Stimulated activated CD4-positive, alpha-beta T cell treated with anti-CD3 and anti-CD28 coated beads, Interleukin-12 subunit alpha, Interleukin-12 subunit beta, amount 100 ng/mL, for 24 hours (primary cell): Measurements from ENCODE around the gene COL15A1.
A peak's percentile ranks its signal among the peaks of the same experiment; 100 is the strongest.

Source experiments
- DNase-seq, 2 experiments: peaks; one replicate each; pipeline ENCODE4 v3.0.0-alpha.2; 2020; ENCODE audit warnings: low read depth in 2 of 2

Gene COL15A1

DNA sequence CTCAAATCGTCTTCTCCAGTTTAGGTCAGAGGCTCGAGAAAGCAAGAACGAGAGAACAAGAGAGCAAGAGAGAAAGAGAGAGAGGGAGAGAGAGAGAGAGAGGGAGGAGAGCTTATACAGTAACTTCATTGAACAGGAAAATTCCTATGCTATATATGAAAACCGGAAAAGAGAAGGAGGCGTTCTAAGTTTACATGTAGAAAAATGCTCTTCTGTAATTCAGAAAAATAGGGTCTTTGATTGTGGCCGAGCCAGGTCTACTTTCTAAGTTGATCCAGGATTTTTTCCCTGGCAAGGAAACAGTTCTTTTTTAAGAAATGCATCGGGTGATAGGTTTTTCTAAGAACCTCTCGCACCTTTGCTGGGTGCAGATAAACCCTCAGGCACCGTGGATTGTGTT lies 29.5 kb downstream of the COL15A1 start:
- no peak for DNase-seq

DNA sequence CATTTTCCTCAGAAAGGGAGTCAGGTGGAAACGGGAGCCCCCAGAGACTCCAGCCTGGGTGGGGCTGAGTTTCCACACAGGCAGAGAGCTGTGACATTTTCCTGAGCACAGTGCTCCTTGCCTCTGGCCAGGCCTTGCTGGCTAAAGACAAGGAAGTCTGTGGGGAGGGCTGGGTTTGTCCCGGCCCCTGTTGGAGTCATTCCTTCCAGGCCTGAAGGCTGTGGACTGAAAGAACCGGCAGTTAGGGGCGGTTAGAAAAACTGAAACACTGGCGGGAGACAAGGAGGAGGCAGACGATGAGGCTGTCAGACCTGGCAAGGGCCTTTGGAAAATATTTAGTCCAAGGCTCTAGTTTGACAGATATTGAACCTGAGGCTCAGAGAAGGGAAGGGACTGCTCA lies 29.9 kb downstream of the COL15A1 start:
- no peak for DNase-seq

DNA sequence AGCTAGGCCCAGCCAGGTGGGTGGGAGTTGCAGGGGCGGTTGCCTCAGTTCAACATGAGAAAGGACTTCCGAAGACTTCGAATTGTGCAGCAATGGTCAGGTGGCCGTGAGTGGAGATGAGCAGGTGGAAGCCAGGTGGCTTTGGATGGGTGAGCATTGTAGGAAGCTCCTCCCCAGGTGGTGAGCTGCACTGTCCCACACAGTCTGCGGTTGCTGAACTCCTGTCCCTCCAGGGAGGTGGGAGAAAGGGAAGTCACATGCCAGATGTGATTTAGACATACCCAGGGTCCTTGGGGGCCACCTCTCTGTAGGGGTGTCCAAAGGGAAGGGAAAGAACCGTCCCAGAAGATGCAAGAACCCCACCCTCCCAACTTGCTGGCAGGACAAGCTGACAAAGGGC lies 30.4 kb downstream of the COL15A1 start:
- no peak for DNase-seq

DNA sequence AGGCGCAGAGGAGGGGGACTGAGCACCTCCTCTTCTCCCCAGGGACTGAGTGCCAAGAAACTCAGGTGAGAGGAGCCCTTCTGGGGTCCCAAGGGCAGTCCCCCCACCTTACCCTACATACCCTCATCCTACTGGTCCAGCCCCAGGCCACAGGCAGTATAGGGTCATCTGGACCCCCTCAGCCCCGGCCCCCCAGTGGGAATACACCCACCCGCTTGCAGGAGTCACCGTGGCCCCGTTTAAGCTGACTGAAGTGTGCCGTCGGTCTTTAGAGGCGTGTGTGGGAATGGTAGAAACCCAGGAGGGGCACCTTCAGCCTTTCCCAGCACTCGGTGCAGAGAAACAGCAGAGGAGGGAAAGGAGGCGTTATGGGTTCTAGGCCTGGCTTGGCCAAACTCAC lies 30.8 kb downstream of the COL15A1 start:
- DNase-seq = no peak

DNA sequence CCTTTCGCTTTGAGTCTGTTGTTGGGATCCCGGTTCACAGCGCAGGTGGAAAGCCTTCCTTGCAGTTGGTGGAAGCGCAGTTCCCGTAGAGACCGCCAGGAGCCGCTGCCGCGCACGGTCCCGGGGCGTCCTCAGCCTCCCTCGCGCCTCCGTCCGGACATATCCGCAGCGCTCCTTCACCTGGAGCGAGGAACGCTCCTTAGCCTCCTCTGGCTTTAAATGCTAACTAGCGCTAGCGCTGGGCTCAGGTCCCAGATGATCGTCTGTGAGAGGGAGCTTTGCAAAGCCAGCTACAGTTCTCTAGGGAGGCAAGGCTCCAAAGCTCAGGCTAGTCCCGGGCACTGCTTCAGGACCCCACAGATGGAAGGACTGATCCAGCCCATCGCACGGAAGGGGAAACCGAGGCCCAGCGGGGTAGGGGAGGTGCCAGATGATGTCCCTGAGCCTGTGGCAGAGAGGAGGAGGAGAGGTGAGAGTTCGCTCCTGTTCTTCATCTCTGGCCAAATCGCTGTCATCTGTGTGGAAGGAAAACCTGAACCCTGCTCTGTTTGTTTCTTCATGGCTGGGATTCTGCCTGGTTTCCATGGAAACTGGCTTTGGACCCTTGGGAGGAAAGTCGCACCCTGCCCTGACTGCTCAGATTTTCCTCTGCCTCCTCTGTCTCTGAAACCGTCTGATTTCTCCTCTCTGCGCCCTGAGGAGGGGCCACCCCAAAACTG lies 31.4 kb downstream of the COL15A1 start:
- DNase-seq = peak; percentile 56 to 82

DNA sequence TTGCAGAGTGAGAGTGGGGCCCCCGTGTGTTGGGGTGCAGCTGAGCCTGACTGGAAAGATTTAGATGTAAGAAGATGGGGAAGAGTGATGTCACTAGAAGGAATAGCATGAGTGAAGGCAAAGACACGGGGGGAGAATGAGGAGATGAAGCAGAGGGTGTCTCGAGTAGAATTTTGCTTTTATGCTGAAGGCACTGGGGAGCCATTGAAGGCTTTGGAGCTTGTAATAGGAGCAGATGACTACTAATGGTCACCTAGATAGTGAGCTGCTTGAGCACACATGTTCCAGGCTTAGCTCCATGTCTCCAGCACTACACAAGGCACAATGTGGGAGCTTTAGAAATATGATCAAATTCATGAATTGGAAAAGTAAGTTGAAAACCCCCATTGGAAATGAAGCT lies 32.1 kb downstream of the COL15A1 start:
- no peak for DNase-seq

DNA sequence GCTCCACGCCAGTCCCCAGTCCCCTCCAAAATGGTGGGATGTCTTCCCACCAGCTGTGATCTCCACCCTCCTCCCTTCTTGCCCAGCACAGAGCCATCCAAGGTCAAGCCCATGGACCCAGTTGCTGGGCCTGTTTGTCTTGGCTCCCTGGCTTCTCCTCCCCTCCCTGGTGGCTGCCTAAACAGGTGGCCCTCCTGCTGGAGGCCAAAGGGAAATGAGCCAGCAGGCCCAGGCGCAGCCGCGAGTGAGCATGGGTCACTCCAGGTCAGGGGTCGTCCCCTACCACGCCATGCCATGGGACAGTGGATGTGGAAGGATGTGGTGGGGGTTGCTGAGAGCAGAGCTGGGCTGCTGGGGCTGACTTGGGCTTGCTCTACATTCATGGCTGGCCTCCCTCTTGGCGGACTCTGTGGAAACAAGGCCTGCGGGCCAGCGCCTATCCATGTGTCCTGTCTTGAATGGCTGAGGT lies 33.6 kb downstream of the COL15A1 start:
- DNase-seq = no peak

DNA sequence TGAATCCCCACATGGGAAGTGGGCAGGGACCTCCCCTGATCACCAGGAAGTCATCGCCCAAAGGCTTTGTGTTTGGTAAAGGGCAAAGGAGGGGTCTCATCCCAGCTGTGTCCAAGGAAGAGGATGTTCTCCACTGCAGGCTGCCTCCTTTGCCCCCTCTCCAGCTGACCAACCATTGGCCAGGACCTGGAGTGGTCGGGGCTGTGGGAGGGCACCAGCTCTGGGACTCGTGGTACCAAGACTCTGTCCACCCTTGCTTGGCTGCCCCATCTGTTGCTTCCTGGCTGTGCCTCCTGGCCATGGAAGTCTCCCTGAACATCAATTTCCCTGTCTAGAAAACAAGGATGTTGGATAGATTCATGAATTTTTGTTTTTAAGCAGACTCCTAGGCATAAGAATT lies 34.1 kb downstream of the COL15A1 start:
- DNase-seq = no peak

DNA sequence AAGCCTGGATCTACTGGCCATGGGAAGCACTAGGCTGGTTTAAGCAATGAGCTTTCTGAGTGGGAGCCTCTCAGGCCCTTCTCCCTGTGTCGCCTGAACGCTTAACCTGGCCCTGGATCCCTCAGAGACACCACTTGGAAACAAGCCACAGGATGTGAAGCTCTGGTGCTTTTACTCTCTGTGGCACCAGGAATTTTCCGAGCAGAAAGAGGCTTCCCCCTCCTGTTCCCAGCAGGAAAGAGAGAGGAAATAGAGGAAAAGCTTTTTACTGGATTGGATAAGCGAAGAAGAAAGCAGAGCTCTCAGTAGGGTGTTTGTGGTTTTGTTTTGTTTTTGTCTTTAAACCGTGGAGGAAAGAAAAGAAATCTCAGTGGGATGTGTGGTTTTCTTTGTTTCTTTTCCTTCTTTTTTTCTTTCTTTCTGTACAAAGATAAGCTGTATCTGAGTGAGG lies 34.5 kb downstream of the COL15A1 start:
- no peak for DNase-seq

DNA sequence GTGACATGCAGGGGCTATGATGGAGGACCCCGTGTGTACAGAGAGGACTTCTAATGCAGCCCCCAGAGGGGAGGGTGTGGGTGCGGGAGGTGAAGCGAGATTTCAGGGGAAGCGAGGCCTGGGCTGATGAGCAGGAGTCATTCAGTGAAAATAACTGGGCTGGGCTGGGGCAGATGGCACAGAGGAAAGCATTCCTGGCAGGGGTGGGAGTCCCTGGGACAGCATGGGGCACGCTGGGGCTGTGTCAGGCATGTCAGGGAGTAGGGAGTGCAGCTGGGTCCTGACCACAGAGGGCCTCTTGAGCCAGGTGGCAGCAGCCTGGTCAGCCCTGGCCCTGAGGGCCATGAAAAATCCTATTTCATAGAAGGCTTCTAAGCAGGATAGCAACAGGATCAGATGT lies 36.6 kb downstream of the COL15A1 start:
- no peak for DNase-seq

DNA sequence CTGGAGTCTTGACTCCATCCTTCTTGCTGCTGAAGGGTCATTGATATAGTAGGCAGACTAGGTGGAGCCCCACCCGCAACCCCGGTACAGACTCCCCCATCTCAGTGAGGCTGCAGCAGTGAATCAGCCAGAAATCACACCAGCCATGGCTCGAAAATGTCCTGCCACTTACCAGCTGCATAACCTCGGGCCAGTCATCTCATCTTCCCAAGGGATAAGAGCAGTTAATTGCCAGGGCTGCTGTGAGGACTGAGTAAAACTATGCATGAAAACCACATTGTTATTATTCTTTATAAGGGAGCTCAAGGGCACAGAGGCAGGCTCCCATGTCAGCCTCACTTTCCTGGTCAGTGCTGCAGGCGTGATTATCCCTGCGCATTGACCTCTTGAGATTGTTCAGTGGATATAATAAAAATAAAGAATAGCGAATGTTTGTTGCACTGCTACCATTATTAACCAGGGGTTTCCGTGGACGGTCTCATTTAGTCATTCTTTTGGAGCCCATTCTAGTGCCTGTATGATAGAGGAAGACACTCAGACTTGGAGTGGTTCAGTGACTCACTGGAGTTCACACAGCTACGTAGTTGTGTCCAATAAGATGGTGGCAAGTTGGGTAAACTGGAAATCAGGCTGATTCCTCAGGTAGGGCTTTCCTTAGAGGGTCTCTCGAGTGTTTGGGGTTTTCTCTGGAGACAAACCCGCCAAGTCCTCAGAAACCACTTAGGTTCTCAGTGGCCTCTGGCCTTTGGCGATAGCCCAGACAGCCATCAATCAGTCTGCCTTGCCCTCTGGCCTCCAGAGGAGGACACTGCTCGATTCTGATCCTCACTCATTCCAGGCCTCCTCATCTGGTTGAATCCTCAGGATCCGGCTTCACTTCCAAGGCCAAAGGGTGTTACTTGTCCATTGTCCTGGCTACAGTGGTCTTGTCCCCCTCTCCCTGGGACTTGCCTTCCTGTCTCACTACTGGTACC lies 39.9 kb downstream of the COL15A1 start:
- DNase-seq = no peak

DNA sequence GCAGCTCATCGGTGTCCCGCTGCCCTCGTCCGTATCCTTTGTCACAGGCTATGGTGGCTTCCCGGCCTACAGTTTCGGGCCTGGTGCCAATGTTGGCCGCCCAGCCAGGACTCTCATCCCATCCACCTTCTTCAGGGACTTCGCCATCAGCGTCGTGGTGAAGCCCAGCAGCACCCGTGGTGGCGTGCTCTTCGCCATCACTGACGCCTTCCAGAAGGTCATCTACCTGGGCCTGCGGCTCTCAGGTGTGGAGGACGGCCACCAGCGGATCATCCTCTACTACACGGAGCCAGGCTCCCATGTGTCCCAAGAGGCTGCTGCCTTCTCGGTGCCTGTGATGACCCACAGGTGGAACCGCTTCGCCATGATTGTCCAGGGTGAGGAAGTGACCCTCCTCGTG lies 41.9 kb downstream of the COL15A1 start:
- no peak for DNase-seq

DNA sequence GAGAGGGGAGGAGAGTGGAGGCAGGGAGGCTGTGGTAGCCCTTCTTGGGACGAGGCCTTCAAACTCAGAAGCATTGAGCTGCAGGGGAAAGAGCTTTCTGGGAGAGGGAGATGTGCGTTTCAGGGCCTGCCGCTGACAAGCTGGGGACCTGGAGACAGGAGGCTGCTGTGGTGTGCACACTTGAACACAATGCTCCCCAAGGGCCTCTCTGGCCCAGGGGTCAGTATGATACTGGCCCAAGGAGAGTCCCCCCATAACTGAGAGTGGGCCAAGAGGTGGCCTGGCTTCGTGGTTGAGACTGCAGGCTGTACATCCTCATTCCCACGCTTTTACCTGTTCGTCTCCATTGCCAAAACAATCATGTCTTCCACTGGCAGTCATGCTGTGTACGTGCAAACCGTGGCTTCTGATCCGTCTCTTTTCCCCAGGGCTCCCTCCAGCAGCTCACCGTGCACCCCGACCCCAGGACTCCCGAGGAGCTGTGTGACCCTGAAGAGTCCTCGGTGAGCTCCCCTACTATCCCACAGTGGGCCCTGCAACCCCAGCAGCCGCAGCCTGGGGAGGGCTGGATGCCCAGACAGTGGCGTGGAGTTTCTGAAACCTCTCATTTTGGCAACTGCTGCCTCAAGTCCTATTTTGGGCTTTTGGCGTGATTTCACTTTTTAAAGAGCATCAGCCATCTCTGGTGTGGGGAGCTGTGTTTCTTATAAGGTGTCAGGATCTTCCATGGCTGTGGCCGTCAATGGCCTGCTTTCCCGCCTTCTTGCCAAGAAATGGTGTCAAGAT lies 43.4 kb downstream of the COL15A1 start:
- DNase-seq = no peak

DNA sequence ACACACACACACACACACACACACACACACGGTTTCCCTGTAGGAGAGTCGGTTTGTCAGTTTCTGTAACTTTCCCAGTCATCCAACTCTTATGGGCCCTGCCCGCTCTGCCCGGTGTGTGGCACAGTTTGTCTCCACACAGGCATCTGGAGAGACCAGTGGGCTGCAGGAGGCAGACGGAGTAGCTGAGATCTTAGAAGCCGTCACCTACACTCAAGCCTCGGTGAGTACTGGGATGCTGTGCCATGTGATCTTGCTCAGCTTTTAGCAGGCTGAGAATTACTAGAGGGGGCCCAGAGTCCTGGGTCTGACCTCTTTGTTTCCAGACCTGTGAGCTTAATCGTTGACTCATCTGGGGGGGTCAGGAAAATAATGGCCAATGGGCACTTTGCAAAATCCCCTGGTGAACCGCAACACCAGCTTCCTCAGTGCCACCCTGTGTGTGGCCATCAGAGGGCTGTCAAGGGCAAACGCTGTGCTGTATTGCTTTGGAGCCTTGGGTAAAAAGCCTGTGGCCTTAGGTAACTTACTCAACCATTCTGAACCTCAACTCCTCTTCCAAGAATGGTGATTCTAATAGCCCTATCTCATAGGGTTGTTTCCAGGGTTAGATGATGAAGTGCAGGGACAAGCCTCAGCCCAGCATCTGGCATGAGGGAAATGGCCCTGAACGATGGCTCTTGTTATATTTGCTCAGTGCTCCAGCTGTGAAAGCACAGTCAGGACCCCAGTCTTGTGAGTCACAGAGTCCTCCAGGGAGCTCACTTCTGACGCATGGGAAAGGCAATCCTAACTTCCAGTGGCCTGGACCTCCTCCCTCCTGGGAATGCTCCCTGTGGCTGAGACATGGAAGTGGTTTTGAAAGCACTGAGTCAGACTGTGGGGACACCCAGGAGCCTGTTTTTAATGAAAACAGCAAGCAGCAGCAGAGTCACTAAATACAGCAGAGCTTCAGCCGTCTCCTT lies 45.6 kb downstream of the COL15A1 start:
- DNase-seq = no peak

DNA sequence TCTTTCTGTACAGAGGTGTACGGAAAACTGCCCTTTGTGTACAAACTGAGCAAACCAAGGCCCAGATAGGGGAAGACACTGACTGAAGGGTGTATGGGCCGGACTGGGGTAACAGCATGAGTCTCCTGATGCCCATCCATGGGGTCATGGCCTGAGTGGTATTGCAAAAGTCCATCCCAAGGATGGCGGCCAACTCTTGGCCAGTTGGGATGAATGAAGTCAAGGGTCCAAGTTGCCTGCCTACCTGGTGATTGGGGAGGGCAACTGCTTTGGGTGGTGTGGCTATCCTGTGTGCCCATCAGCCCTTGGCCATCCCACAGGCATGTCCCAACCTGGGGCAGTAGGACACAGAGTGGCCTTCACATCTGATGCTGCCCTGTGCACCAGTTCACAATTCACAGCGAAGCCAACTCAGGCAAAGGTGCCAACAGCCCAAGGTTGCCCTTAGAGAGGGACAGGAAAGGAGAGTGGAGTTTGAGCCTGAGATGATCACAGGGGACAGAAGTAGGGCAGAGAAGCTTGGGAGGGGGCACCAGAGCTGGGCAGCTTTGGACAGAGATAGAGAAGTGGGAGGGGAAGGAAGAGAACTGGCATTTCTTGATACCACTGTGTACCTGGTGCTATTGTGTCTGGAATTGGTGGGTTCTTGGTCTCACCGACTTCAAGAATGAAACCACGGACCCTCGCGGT lies 46.6 kb downstream of the COL15A1 start:
- DNase-seq = no peak

DNA sequence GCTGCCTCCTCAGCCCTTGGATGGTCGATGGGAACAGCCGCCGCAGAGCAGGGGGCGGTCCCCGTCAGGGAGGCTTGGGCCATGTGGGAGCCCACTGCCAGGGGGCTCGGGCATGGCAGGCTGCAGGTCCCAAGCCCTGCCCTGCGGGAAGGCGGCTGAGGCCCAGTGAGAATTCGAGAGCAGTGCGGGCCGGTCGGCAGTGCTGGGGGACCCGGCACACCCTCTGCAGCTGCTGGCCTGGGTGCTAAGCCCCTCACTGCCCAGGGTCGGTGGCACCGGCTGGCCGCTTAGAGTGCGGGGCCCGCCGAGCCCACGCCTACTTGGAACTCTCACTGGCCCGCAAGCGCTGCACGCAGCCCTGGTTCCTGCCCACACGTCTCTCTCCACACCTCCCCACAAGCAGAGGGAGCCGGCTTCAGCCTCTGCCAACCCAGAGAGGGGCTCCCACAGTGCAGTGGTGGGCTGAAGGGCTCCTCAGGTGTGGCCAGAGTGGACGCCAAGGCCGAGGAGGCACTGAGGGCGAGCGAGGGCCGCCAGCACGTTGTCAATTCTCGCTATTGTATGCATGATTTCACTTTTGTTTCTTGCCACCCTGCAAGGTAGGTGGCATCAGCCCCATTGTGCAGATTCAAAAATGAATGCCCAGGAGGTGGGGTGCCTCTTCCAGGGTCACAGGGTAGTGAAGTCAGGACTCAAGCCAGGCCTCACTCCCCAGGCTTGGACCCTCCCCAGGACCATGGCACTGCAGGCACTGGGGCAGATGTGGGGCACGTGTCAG lies 48.6 kb downstream of the COL15A1 start:
- DNase-seq = no peak

DNA sequence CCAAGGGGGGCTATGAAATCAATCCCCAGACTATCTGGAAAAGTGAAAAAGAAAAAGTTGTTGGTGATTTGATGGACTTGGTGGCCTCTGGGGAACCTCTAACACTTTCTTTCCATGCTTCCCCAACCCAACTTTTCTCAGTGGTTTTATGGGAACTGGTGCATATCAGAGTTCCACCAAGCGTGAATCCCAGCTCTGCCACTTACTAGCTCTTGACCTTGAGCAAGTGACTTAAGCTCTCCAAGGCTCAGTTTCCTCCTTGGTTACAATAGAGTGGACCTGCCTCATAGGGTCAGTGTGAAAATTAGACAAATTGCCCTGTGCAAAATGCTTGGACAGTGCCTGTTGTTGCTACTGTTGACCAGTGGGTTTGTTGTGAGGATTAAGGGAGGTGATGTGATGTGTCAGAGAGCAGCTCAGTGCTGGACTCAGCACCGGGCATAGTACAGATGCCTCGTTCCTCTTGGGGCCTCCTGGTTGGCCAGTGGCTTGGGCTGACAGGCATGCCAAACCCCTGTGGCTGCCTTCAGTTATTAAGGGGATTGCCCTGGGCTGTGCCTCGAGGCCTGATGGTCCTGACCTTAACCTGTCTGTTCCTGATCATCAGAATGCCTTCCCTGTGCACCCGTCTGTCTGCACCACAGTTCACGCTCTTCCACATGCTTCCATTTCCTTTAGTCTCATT lies 49.3 kb downstream of the COL15A1 start:
- DNase-seq = no peak

DNA sequence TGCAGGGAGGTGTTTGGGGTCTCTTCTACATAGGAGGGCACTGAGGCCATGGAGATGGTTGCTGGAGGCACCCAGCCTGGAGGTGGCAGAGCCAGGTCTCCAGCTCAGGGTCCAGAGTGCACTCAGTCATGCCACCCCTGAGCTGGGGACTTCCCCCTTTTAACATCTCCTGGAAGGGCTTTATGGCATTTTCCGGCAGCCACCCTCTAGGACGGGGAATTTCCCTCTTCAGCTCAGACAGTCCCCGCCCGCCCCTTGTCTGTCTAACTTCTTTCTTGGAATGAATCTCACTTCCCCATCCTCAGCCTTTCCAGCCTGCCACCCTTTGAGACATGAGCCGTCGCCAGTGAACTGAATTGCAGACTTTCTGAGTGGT lies 49.9 kb downstream of the COL15A1 start:
- DNase-seq = peak in 1 of 2 experiments; percentile 48
